ENCODE data around the gene ST3GAL3.

DNA sequence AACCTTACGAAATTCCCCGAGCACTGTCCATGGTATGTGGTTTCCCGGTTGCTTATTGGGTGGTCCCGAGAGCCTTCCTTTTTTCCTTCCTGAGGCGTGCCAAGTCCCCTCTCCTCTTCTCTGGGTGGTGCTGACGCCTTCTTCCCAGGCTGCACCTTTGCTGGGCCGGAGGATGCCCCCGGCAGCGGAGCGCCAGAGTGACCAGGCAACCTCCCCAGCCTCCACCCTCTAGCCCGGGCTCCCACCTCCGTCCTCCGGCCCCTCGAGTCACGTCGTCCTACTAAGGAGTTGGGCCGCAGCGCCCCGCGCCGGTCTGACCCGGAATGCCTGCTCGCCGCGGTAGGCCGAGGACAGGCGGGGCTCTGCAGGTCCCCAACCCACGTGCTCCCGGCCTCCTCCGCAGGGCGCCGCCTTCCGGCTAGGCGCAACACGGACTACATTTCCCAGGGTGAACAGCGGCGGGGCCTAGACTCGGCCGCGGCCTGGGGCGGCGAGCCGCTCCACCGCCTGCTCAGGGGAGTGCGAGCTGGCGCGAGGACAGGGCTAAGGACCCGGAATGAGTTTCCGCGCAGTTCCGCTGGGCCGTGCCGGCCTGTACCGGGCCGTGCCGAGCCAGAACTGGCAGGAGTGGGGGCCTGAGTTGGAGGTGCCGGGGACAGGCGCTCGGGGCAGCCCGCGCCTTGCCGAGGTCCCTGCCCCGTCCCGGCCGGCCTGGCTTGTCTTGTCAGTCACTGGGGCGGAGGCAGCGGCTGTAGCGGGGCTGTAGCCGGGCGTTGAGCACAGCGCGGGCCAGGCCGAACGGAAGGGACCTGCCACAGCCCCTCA lies 239.1 kb downstream of the ST3GAL3 start, which contains the start of gene IPO13:
- TF ChIP-seq, protein P1, sequence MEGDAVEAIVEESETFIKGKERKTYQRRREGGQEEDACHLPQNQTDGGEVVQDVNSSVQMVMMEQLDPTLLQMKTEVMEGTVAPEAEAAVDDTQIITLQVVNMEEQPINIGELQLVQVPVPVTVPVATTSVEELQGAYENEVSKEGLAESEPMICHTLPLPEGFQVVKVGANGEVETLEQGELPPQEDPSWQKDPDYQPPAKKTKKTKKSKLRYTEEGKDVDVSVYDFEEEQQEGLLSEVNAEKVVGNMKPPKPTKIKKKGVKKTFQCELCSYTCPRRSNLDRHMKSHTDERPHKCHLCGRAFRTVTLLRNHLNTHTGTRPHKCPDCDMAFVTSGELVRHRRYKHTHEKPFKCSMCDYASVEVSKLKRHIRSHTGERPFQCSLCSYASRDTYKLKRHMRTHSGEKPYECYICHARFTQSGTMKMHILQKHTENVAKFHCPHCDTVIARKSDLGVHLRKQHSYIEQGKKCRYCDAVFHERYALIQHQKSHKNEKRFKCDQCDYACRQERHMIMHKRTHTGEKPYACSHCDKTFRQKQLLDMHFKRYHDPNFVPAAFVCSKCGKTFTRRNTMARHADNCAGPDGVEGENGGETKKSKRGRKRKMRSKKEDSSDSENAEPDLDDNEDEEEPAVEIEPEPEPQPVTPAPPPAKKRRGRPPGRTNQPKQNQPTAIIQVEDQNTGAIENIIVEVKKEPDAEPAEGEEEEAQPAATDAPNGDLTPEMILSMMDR (IDR thresholded peaks at IDR 0.05; ENCODE audit: borderline replicate concordance, extremely low read depth, low read length, poor library complexity, severe bottlenecking) = peak; percentile 87
- no peak for TF ChIP-seq EZH2 (IDR thresholded peaks at IDR 0.05; ENCODE audit: borderline replicate concordance, low read depth, low read length, severe bottlenecking)

Data from DND-41 (cell line).